ENCODE data around the gene SLC38A10.

The SLC38A10 gene

GRCh38 chr17:81336296-81336929 is 41.3 kb upstream of the SLC38A10 start:
- Histone ChIP-seq H3K27me3 (ENCODE audit: insufficient read depth, low read length, poor library complexity) (no peaks in the 10 kb centered on the region), H3K56ac (ENCODE audit: low read length) (no peak overlapping the region), H2BK120ac (ENCODE audit: low read depth, low read length) (no peak overlapping the region), H3K23ac (ENCODE audit: low read length) (no peak overlapping the region), H3K27ac (ENCODE audit: low read depth, low read length) (no peak overlapping the region), H3K36me3 (ENCODE audit: control insufficient read depth, insufficient read depth, low read length) (no peaks in the 10 kb centered on the region), H3K4me2 (ENCODE audit: low read length) (no peak overlapping the region), H3K4me1 (ENCODE audit: control insufficient read depth, low read depth, low read length) (peaks cover 14% of the 10 kb centered on the region), H2AK5ac (ENCODE audit: low read length) (no peak overlapping the region), H3K9ac (ENCODE audit: low read length) (no peak overlapping the region), H4K5ac (ENCODE audit: low read length) (no peak overlapping the region), H2BK15ac (replicated peaks; ENCODE audit: low read depth) (no peak overlapping the region), H3K4ac (ENCODE audit: low read depth, low read length) (no peak overlapping the region), H3K18ac (ENCODE audit: low read length) (no peak overlapping the region), H4K8ac (ENCODE audit: low read depth, low read length) (no peak overlapping the region), H3K79me2 (ENCODE audit: control insufficient read depth, insufficient read depth, low read length) (no peaks in the 10 kb centered on the region), H3K4me3 (ENCODE audit: low read length) (no peak overlapping the region), H3K79me1 (ENCODE audit: low read length) (no peaks in the 10 kb centered on the region), H2BK5ac (ENCODE audit: low read length) (no peak overlapping the region)
- WGBS (ENCODE audit: extremely low coverage, insufficient coverage, low lambda C conversion rate), result no CpG with 5 or more reads among the region's 7 CpGs
- DNase-seq, result no peak

GRCh38 chr17:81335773-81336157 is 40.7 kb upstream of the SLC38A10 start:
- WGBS (ENCODE audit: extremely low coverage, insufficient coverage, low lambda C conversion rate), result no CpG with 5 or more reads among the region's 9 CpGs
- Histone ChIP-seq H3K27ac (ENCODE audit: low read depth, low read length) (no peak overlapping the region), H2BK120ac (ENCODE audit: low read depth, low read length) (no peak overlapping the region), H3K4me3 (ENCODE audit: low read length) (no peak overlapping the region), H3K79me1 (ENCODE audit: low read length) (no peaks in the 10 kb centered on the region), H2AK5ac (ENCODE audit: low read length) (no peak overlapping the region), H3K9ac (ENCODE audit: low read length) (no peak overlapping the region), H3K56ac (ENCODE audit: low read length) (no peak overlapping the region), H4K5ac (ENCODE audit: low read length) (no peak overlapping the region), H2BK15ac (replicated peaks; ENCODE audit: low read depth) (no peak overlapping the region), H3K23ac (ENCODE audit: low read length) (no peak overlapping the region), H3K4me2 (ENCODE audit: low read length) (no peak overlapping the region), H2BK5ac (ENCODE audit: low read length) (no peak overlapping the region), H3K4ac (ENCODE audit: low read depth, low read length) (no peak overlapping the region), H3K18ac (ENCODE audit: low read length) (no peak overlapping the region), H3K36me3 (ENCODE audit: control insufficient read depth, insufficient read depth, low read length) (no peaks in the 10 kb centered on the region), H3K79me2 (ENCODE audit: control insufficient read depth, insufficient read depth, low read length) (no peaks in the 10 kb centered on the region), H3K4me1 (ENCODE audit: control insufficient read depth, low read depth, low read length) (peaks cover 11% of the 10 kb centered on the region), H3K27me3 (ENCODE audit: insufficient read depth, low read length, poor library complexity) (no peaks in the 10 kb centered on the region), H4K8ac (ENCODE audit: low read depth, low read length) (no peak overlapping the region)
- no peak for DNase-seq

GRCh38 chr17:81334987-81335772 is 40.1 kb upstream of the SLC38A10 start:
- no peaks in the 10 kb centered on the region for H3K79me1 ChIP-seq (ENCODE audit: low read length)
- no peak overlapping the region for H2BK15ac ChIP-seq (replicated peaks; ENCODE audit: low read depth)
- H3K23ac ChIP-seq (ENCODE audit: low read length), result no peak overlapping the region
- H3K4ac ChIP-seq (ENCODE audit: low read depth, low read length), result no peak overlapping the region
- H3K27me3 ChIP-seq (ENCODE audit: insufficient read depth, low read length, poor library complexity), result no peaks in the 10 kb centered on the region
- H3K56ac ChIP-seq (ENCODE audit: low read length), result no peak overlapping the region
- no peak overlapping the region for H2BK5ac ChIP-seq (ENCODE audit: low read length)
- no peak overlapping the region for H3K27ac ChIP-seq (ENCODE audit: low read depth, low read length)
- H3K9ac ChIP-seq (ENCODE audit: low read length), result no peak overlapping the region
- no peaks in the 10 kb centered on the region for H3K79me2 ChIP-seq (ENCODE audit: control insufficient read depth, insufficient read depth, low read length)
- H3K36me3 ChIP-seq (ENCODE audit: control insufficient read depth, insufficient read depth, low read length), result no peaks in the 10 kb centered on the region
- H3K4me1 ChIP-seq (ENCODE audit: control insufficient read depth, low read depth, low read length), result peaks cover 8% of the 10 kb centered on the region
- no peak overlapping the region for H4K5ac ChIP-seq (ENCODE audit: low read length)
- no peak overlapping the region for H3K4me3 ChIP-seq (ENCODE audit: low read length)
- no peak overlapping the region for H2AK5ac ChIP-seq (ENCODE audit: low read length)
- H3K18ac ChIP-seq (ENCODE audit: low read length), result no peak overlapping the region
- no peak overlapping the region for H3K4me2 ChIP-seq (ENCODE audit: low read length)
- WGBS (ENCODE audit: extremely low coverage, insufficient coverage, low lambda C conversion rate), result no CpG with 5 or more reads among the region's 14 CpGs
- DNase-seq, result no peak
- H4K8ac ChIP-seq (ENCODE audit: low read depth, low read length), result no peak overlapping the region
- no peak overlapping the region for H2BK120ac ChIP-seq (ENCODE audit: low read depth, low read length)

GRCh38 chr17:81334391-81334901 is 39.3 kb upstream of the SLC38A10 start:
- no peak overlapping the region for H2BK120ac ChIP-seq (ENCODE audit: low read depth, low read length)
- no peaks in the 10 kb centered on the region for H3K27me3 ChIP-seq (ENCODE audit: insufficient read depth, low read length, poor library complexity)
- no CpG with 5 or more reads among the region's 12 CpGs for WGBS (ENCODE audit: extremely low coverage, insufficient coverage, low lambda C conversion rate)
- no peak overlapping the region for H2BK5ac ChIP-seq (ENCODE audit: low read length)
- no peak overlapping the region for H3K4me3 ChIP-seq (ENCODE audit: low read length)
- H3K9ac ChIP-seq (ENCODE audit: low read length), result no peak overlapping the region
- no peak overlapping the region for H3K56ac ChIP-seq (ENCODE audit: low read length)
- no peak overlapping the region for H3K23ac ChIP-seq (ENCODE audit: low read length)
- no peak overlapping the region for H2BK15ac ChIP-seq (replicated peaks; ENCODE audit: low read depth)
- H4K8ac ChIP-seq (ENCODE audit: low read depth, low read length), result no peak overlapping the region
- DNase-seq, result no peak
- no peak overlapping the region for H3K18ac ChIP-seq (ENCODE audit: low read length)
- no peak overlapping the region for H2AK5ac ChIP-seq (ENCODE audit: low read length)
- H3K4me1 ChIP-seq (ENCODE audit: control insufficient read depth, low read depth, low read length), result peaks cover 8% of the 10 kb centered on the region
- H3K36me3 ChIP-seq (ENCODE audit: control insufficient read depth, insufficient read depth, low read length), result no peaks in the 10 kb centered on the region
- no peaks in the 10 kb centered on the region for H3K79me1 ChIP-seq (ENCODE audit: low read length)
- no peak overlapping the region for H3K4me2 ChIP-seq (ENCODE audit: low read length)
- no peak overlapping the region for H3K4ac ChIP-seq (ENCODE audit: low read depth, low read length)
- no peak overlapping the region for H3K27ac ChIP-seq (ENCODE audit: low read depth, low read length)
- no peak overlapping the region for H4K5ac ChIP-seq (ENCODE audit: low read length)
- no peaks in the 10 kb centered on the region for H3K79me2 ChIP-seq (ENCODE audit: control insufficient read depth, insufficient read depth, low read length)

- Histone ChIP-seq H4K8ac (ENCODE audit: low read depth, low read length) (no peak overlapping the region), H2BK5ac (ENCODE audit: low read length) (no peak overlapping the region), H3K56ac (ENCODE audit: low read length) (no peak overlapping the region), H3K27me3 (ENCODE audit: insufficient read depth, low read length, poor library complexity) (no peaks in the 10 kb centered on the region), H2BK15ac (replicated peaks; ENCODE audit: low read depth) (no peak overlapping the region), H4K5ac (ENCODE audit: low read length) (no peak overlapping the region), H3K79me1 (ENCODE audit: low read length) (no peaks in the 10 kb centered on the region), H3K9ac (ENCODE audit: low read length) (no peak overlapping the region), H3K79me2 (ENCODE audit: control insufficient read depth, insufficient read depth, low read length) (no peaks in the 10 kb centered on the region), H3K4ac (ENCODE audit: low read depth, low read length) (no peak overlapping the region), H3K4me1 (ENCODE audit: control insufficient read depth, low read depth, low read length) (peaks cover 7% of the 10 kb centered on the region), H2AK5ac (ENCODE audit: low read length) (no peak overlapping the region), H3K18ac (ENCODE audit: low read length) (no peak overlapping the region), H3K23ac (ENCODE audit: low read length) (no peak overlapping the region), H2BK120ac (ENCODE audit: low read depth, low read length) (no peak overlapping the region), H3K27ac (ENCODE audit: low read depth, low read length) (no peak overlapping the region), H3K36me3 (ENCODE audit: control insufficient read depth, insufficient read depth, low read length) (no peaks in the 10 kb centered on the region), H3K4me2 (ENCODE audit: low read length) (no peak overlapping the region), H3K4me3 (ENCODE audit: low read length) (no peak overlapping the region)
- DNase-seq, result no peak
- WGBS (ENCODE audit: extremely low coverage, insufficient coverage, low lambda C conversion rate), result no CpG with 5 or more reads among the region's 24 CpGs
Observed at GRCh38 chr17:81333616-81334368, 38.7 kb upstream of the SLC38A10 start.

All from mesendoderm (in vitro differentiated cells).